RKO (cell line): ENCODE measurements around the gene OR10A4.
A peak's percentile ranks its signal among the peaks of the same experiment; 100 is the strongest.
"Not testable (repeated sequence)": the region's sequence is repeated elsewhere in the genome, so short reads cannot be mapped to it uniquely, and the experiment has no call there.

Experiments used
- DNase-seq: peaks from one replicate; pipeline ENCODE4 v3.0.0-alpha.2; 2016; ENCODE audit warnings: low spot score

The OR10A4 gene

DNA sequence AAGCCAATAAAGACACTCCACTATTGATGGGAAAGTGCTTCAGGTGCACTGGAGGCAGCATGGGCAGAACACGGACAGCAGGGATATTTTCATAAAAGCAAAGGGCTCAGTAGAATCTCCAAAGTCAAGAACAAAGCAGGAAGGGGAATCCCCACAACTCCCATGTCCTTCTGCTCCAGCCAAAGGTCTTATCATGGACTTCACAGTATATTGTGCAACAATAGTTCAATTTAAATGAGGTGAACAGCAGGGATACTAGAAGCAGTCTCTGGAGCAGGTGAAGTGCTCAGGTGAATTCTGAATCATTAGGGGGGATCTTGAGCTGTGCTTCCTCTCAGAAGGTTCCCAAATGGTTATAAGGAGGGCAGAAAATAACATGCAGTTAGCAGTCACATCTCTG, 22.5 kb downstream of the OR10A4 start:
- DNase-seq: no peak

DNA sequence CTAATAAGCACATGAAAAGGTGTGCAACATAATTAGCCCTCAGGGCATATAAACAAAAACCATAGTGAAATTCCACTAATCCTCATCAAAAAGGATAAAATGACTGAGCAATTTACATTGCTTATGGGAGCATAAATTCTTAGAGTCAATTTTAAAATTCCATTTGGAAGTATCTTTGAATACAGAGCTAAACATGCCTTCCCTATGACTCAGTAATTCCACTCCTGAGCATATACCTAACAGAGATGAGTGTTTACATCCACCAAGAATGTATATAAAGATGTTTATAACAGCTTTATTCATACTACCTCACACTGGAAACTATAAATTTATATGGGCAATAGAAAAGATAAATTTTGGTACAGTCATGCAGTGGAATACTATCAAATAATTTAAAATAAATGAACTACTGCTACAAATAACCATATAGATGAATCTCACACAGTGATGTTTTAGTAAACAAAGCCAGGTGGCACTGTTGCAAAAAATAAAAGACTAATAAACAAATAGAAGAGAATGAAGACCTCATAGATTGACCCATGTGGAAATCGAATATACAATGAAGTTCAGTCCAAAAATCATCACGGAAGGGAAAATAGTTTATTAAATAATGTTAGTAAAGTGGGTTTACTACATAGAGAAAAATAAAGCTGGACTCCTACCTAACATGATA, 24.0 kb downstream of the OR10A4 start:
- no peak for DNase-seq

DNA sequence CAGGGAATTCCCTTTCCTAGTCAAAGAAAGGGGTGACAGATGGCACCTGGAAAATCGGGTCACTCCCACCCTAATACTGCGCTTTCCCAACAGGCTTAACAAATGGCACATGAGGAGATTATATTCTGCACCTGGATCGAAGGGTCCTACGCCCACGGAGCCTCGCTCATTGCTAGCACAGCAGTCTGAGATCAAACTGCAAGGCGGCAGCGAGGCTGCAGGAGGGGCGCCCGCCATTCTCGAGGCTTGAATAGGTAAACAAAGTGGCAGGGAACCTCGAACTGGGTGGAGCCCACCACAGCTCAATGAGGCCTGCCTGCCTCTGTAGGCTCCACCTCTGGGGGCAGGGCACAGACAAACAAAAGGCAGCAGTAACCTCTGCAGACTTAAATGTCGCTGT, 28.4 kb downstream of the OR10A4 start:
- not testable (repeated sequence) for DNase-seq

DNA sequence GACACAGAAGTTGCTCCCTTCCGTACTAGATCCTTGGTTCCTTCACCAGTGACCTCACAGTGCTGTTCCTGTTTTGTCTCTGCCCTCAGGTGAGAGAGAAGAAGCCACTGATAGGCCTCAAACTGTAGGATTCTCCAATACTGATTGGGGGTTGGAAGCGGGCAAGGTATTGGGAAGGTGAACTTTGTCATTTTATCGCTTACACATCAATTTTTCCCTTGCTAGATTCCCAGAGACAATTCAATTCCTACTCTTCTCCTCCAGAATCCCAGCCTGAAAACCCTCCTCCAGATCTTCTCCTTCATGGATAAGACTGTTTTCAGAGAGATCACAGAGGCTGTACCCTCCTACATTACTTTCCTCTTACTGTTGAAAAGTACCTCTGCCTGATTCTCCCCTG, 35.0 kb downstream of the OR10A4 start:
- no peak for DNase-seq

DNA sequence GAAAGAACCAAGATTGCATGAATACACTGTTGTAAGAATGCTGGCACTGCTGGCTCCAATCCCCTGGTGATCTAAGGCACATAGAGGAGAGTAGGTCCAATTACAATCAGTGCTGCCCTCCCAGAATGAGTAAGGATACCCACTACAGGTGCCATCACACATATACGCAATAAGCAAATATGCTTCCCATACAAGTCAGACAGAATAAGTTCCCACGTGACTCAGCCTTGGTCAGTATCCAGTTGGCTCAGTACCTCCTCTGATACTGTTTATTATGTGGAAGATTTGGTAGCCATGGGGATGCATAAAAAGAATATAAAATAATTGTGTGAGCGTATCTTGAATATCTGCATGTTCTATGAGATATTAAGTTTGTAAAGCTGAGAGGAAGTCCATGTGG, 35.5 kb downstream of the OR10A4 start:
- peak; percentile 60 for DNase-seq

DNA sequence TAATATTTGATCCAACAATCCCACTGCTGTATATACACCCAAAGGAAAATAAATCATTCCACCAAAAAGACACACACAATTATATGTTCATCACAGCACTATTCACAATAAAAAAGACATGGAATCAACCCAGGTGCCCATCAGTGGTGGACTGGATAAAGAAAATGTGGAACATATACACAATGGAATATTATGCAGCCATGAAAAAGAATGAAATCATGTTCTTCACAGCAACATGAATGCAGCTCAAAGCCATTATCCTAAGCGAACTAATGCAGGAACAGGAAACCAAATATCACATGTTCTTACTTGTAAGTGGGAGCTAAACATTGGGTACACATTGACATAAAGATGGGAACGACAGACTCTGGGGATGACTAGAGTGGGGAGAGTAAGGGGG, 43.3 kb downstream of the OR10A4 start:
- no peak for DNase-seq

DNA sequence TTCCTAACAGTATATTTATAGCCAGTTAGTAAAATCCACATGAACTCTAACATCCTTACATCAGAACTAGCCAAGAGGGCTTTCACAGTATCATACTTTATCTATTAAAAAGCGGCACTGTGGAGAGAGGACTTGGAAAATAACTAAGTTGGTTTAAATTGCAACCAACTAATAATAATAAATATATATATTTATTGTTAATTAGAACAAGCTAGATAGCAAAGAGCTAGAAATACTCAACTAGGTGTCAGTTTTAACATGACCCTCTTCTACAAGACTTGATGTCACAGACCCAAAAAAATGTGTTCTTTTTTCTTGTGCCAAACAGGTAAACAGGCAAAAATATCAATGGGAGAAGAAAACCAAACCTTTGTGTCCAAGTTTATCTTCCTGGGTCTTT, 44.3 kb downstream of the OR10A4 start, which contains the start of gene OR2D3:
Gene OR2D3 (plus strand): TSS at position 301 of the 400 bp plus-strand sequence. CDS start 0 bp downstream, at position 301.
- no peak for DNase-seq

DNA sequence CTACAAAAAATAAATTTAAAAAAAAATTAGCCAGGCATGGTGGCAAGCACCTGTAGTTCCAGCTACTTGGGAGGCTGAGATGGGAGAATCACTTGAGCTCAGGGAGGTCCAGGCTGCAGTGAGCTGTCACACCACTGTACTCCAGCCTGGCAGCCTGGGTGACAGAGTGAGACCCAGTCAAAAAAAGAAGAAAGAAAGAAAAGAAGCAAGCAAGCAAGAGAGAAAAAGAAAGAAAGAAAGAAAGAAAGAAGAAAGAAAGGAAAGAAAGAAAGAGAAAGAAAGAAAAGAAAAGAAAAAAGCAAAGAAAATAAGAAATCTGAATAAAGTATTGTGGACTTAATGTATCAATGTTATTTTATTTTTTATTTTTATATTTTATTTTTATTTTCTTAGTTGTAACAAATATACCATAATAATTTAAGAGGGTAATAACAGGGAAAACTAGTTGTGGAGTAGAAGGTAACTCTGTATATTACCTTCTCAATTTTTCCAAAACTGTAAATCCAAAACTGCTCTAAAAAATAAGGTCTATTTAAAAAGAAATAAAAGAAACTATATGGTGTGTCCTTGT, 48.7 kb downstream of the OR10A4 start:
- DNase-seq: no peak

DNA sequence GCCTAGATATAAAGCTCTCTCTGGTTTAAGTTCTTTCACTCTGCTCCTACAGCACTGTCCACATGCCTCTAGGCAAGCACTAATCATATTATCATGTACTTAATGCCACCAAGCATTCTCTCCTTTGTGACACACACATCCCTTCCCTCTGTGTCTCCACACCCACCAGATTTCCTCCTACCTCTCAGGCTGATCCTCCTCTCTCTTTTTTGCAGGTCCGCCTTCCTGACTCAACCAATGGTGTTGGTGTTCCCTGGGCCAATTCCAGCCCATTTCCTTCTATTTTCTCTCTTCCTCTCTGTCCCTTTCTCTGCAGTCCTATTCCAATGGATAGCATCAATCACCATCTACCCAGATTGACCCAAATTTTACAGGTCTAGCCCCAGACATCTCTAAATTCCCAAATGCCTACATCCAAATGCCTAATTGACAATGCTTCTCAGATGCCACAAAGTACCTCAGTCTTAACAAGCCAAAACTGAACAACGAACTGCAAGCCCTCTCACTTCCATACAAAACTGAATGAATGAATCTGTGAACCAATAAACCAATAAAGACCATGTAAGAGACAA, 49.3 kb downstream of the OR10A4 start:
- peak; percentile 68 for DNase-seq

DNA sequence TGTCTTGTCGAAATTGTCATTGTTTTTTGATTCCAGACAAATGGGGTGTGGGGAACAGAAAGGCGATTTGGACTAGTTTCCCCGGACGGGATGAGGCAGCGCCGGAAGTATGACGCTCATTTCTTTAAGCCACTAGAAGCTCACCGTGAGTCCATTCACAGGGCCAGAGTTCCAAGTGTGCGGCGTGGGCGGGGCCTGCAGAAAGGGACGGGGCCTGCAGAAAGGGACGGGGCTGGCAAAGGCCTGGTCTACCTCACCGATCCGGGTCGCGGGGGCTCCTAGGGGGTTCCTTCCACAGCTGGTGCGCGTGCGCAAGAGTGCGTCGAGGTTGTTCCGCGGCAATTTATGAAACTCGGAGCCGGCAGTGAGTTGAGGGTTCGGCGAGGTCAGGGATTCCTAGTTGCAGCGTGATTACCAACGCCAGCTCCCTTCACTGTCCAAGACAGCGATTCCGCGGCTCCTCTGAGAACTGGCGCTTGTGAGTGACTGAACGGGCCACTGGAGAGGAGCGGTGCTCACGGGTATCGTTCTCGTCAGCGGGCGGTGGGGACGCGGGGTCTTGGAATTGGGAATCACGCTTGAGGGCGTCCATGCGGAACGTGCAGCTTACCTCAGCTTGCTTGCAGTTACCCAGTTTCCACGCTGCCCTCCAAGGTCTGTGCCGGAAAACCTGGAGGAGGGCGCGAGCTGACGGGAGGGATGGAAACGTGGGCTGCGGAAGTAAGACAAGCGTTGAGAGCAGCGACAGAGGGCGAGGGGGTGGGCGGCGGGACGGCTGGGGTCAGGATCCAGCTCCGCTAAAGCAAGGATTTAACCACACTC, 50.0 kb downstream of the OR10A4 start, which contains the start of gene ZNF215:
Gene ZNF215 (plus strand): TSS at position 219 of the 822 bp plus-strand sequence. CDS start 5,847 bp downstream, outside the sequence.
- DNase-seq: peak; percentile 98

DNA sequence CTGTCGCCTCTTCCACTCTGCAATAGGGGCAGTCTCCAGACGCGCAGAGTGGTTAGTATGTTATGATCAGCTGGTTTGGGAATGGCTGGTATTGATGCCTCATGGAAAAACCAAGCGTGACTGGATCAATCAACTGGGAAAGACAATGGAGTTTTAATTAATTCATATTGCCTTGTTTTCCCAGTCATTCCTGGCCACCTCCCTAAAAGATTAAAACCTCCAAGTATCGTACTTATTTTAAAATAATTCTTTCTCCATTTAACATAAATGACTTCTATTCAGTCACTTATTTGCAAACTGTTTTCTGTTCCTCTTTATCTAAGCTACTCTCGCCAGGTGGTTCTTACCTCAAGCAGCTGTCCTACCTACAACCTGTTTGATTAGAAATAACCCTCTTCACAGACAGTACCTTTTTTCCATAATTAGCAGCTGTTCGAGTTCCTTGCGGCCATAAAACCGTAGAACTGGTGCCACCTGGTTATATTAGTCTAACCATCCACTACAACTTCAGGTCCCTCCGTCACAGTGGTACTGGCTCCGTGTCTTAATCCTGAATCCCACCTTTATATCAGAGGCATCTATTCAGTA, 50.7 kb downstream of the OR10A4 start:
- DNase-seq: no peak
